K562 (cell line): ENCODE measurements around the gene GNB5. TPM values are rescaled to one million over a fixed set of nuclear protein-coding genes. Genes with fewer than 3 reads are reported as not detected.

Experiments
- ATAC-seq: fragments of 200-7000 bp; cut with Tn5 transposase; 3 replicates; pipeline ENCODE4 v1.9.1; 2020; ENCODE audit warnings: moderate library complexity
- BruUV-seq: library from RNA; stranded (reverse); fragments of 400-500 nt; replicated peaks from 2 replicates; lab custom pipeline; 2021; lab: Mats Ljungman, UMichigan
- CTCF ChIA-PET: fragments of 300-600 bp; formaldehyde crosslinking; extraction: SDS; loops from one replicate; lab custom pipeline; 2021; ENCODE audit warnings: low intra/inter-chr PET ratio; lab: Yijun Ruan, JAX
- POLR2A ChIA-PET: fragments of 300-600, 350-650 bp; sonication (Branson Sonifier 250); formaldehyde crosslinking; extraction: SDS; loops from one replicate; lab custom pipeline; 2021; ENCODE audit warnings: antibody characterized with exemption, inconsistent platforms; lab: Yijun Ruan, JAX
- DNase-seq, 4 experiments: peaks; one replicate each; pipeline versions ENCODE4 v3.0.0 to v3.0.0-alpha.2; 2011 to 2018; ENCODE audit warnings: low spot score in 3 of 4, mixed read lengths in 3 of 4; ENCODE audit errors: extremely low read depth in 1 of 4
- FAIRE-seq: peaks from 2 replicates; lab custom pipeline; 2011; peaks lifted over from hg19 to GRCh38; lab: Jason Lieb, UNC
- H2AFZ ChIP-seq: 2 replicates; pipeline ENCODE4 v1.6.0; 2011; ENCODE audit warnings: low read depth, low read length, control low read depth, inconsistent platforms
- H3K27ac ChIP-seq: fragments of 200-600 bp; 3 replicates; pipeline ENCODE4 v1.8.0; 2011; ENCODE audit warnings: low read depth, mild to moderate bottlenecking, control low read depth, inconsistent platforms, low read length, moderate library complexity, mixed read lengths; ENCODE audit errors: extremely low read depth
- H3K27me3 ChIP-seq, 2 experiments: fragments of 300-600 bp in 1 of 2; 2 replicates in 1 of 2; 3 replicates in 1 of 2; pipeline versions ENCODE4 v1.6.0 to v1.8.0; 2011; ENCODE audit warnings: inconsistent platforms in 2 of 2, low read length in 2 of 2, mild to moderate bottlenecking in 1 of 2, mixed read lengths in 1 of 2, moderate library complexity in 1 of 2; ENCODE audit not compliant: control insufficient read depth in 2 of 2, insufficient read depth in 2 of 2
- H3K36me3 ChIP-seq: fragments of 300-600 bp; 3 replicates; pipeline ENCODE4 v1.8.0; 2011; ENCODE audit warnings: mild to moderate bottlenecking, low read length, inconsistent platforms; ENCODE audit not compliant: control insufficient read depth, insufficient read depth
- H3K4me1 ChIP-seq, 2 experiments: fragments of 200-600 bp in 1 of 2; replicated peaks in 1 of 2; 2 replicates in 1 of 2; 3 replicates in 1 of 2; pipeline versions ENCODE4 v1.5.1 to v1.8.0; 2011; ENCODE audit warnings: inconsistent platforms in 2 of 2, low read length in 2 of 2, mild to moderate bottlenecking in 1 of 2, mixed read lengths in 1 of 2, moderate library complexity in 1 of 2; ENCODE audit not compliant: control insufficient read depth in 2 of 2, insufficient read depth in 2 of 2
- H3K4me2 ChIP-seq: 2 replicates; pipeline ENCODE4 v1.6.1; 2011; ENCODE audit warnings: low read length, control low read depth, inconsistent platforms, mixed read lengths; ENCODE audit not compliant: insufficient read depth
- H3K4me3 ChIP-seq: fragments of 200-600 bp; sonication (generic), shearing (Covaris generic); 2 replicates; pipeline ENCODE4 v1.5.1; 2016; ENCODE audit warnings: control low read depth, inconsistent platforms
- H3K79me2 ChIP-seq: fragments of 200-600 bp; 3 replicates; pipeline ENCODE4 v1.8.0; 2011; ENCODE audit warnings: low read length, inconsistent platforms; ENCODE audit not compliant: control insufficient read depth, insufficient read depth
- H3K9ac ChIP-seq, 2 experiments: 2 replicates each; pipeline versions ENCODE4 v1.6.0 to v1.6.1; 2011; ENCODE audit warnings: low read depth in 2 of 2, low read length in 2 of 2, control low read depth in 1 of 2, inconsistent platforms in 1 of 2, mild to moderate bottlenecking in 1 of 2, mixed read lengths in 1 of 2; ENCODE audit not compliant: insufficient read depth in 1 of 2
- H3K9me1 ChIP-seq: one replicate; pipeline ENCODE4 v1.6.0; 2011; ENCODE audit warnings: inconsistent platforms, mild to moderate bottlenecking, low read length, moderate library complexity; ENCODE audit not compliant: control insufficient read depth, insufficient read depth
- H3K9me3 ChIP-seq: replicated peaks from 2 replicates; pipeline ENCODE4 v1.5.1; 2011; ENCODE audit warnings: low read depth, low read length, inconsistent platforms; ENCODE audit not compliant: control insufficient read depth, insufficient read depth
- H4K20me1 ChIP-seq: replicated peaks from 2 replicates; pipeline ENCODE4 v1.6.1; 2011; ENCODE audit warnings: low read length, inconsistent platforms, mixed read lengths; ENCODE audit not compliant: control insufficient read depth, insufficient read depth
- CREBBP ChIP-seq: IDR thresholded peaks from one replicate; pipeline ENCODE4 v1.6.1; 2012; ENCODE audit warnings: low read depth, mild to moderate bottlenecking, control low read depth, inconsistent platforms, low read length
- HDAC1 ChIP-seq, 2 experiments: fragments of 450-650 bp; IDR thresholded peaks; 2 replicates each; pipeline ENCODE4 v1.6.1; 2016 to 2017; ENCODE audit warnings: inconsistent platforms in 1 of 2, mild to moderate bottlenecking in 1 of 2, moderate library complexity in 1 of 2
- HEY1 ChIP-seq: fragments of 250-450 bp; sonication (Bioruptor Pico); IDR thresholded peaks from 2 replicates; pipeline ENCODE4 v1.5.0; 2020; ENCODE audit warnings: mild to moderate bottlenecking, moderate library complexity, borderline replicate concordance
- IRF2 ChIP-seq: sonication (generic); formaldehyde crosslinking; IDR thresholded peaks from 2 replicates; pipeline ENCODE4 v1.8.1; 2022; ENCODE audit warnings: mild to moderate bottlenecking, missing genetic modification reagents
- MXD1 ChIP-seq: fragments of 250-450 bp; sonication (Bioruptor Pico); IDR thresholded peaks from 2 replicates; pipeline ENCODE4 v1.8.0; 2021; ENCODE audit warnings: borderline replicate concordance, mild to moderate bottlenecking, moderate library complexity; ENCODE audit not compliant: poor library complexity, severe bottlenecking
- RUNX1 ChIP-seq: sonication (generic); IDR thresholded peaks from 2 replicates; pipeline ENCODE4 v1.6.1; 2016; ENCODE audit warnings: antibody characterized with exemption, low read depth
- THRAP3 ChIP-seq: fragments of 450-650 bp; IDR thresholded peaks from 2 replicates; pipeline ENCODE4 v1.6.1; 2016; ENCODE audit warnings: mild to moderate bottlenecking, inconsistent platforms, borderline replicate concordance
- ZC3H4 ChIP-seq: sonication (generic); formaldehyde crosslinking; IDR thresholded peaks from 2 replicates; pipeline ENCODE4 v1.9.0; 2021; ENCODE audit warnings: missing genetic modification reagents, borderline replicate concordance
- ZNF124 ChIP-seq: sonication (generic); formaldehyde crosslinking; IDR thresholded peaks from 2 replicates; pipeline ENCODE4 v1.8.1; 2022; ENCODE audit warnings: missing genetic modification reagents
- ZNF263 ChIP-seq: sonication (generic); formaldehyde crosslinking; IDR thresholded peaks from 2 replicates; pipeline ENCODE4 v1.8.0; 2022; ENCODE audit warnings: mild to moderate bottlenecking, missing genetic modification reagents, borderline replicate concordance
- ZNF277 ChIP-seq: fragments of 250-450 bp; sonication (Bioruptor Pico); IDR thresholded peaks from 2 replicates; pipeline ENCODE4 v1.8.0; 2022; ENCODE audit warnings: inconsistent platforms, mild to moderate bottlenecking, moderate library complexity, borderline replicate concordance
- ZNF347 ChIP-seq: fragments of 450-650 bp; formaldehyde crosslinking; IDR thresholded peaks from 2 replicates; pipeline ENCODE4 v1.4.0; 2020; ENCODE audit warnings: low read depth, mild to moderate bottlenecking, moderate library complexity
- ZNF436 ChIP-seq: fragments of 250-450, 450-650 bp; sonication (Bioruptor Pico); formaldehyde crosslinking; IDR thresholded peaks from 2 replicates; pipeline ENCODE4 v1.7.0; 2020; ENCODE audit warnings: mild to moderate bottlenecking
- ZNF707 ChIP-seq: fragments of 250-450 bp; sonication (Bioruptor Pico); conservative IDR thresholded peaks from 2 replicates; pipeline ENCODE4 v1.8.0; 2022; ENCODE audit warnings: inconsistent platforms, mild to moderate bottlenecking, moderate library complexity
- WGBS: fragments of 100-300 bp; shearing (Covaris generic); methylation state at CpG from one replicate; pipeline ENCODE4 v1.1.6; 2016; ENCODE audit warnings: low coverage, mixed read lengths; ENCODE audit not compliant: insufficient coverage; ENCODE audit errors: missing lambda C conversion rate; 5-methylcytosine and 5-hydroxymethylcytosine counted together
- in situ Hi-C: fragments of 300-500 bp; cut with MboI; formaldehyde crosslinking; loops from 4 replicates; pipeline ENCODE4 v1.15.0; 2018; ENCODE audit warnings: inconsistent platforms, mixed read lengths
- intact Hi-C: fragments of 100-400 bp; cut with micrococcal nuclease; formaldehyde crosslinking; loops from 2 replicates; pipeline ENCODE4 v1.14.2; 2022
- polyA plus RNA-seq, 8 experiments: library from polyadenylated mRNA; depleted of rRNA in 4 of 8; stranded (reverse) in 5 of 8; unstranded in 3 of 8; fragments of >200 nt; fragmentation: Nextera tagmentation in 2 of 8; fragmentation: Illumina TruSeq in 1 of 8; extraction: Ambion mirVana in 2 of 8; extraction: Trizol in 1 of 8; gene quantifications; 2 replicates each; pipeline versions ENCODE4 v1.2.1 to v1.2.3, GENCODE V29; 2011 to 2014; ENCODE audit warnings: inconsistent platforms in 1 of 8, missing spikeins in 1 of 8
- total RNA-seq, 7 experiments: library from RNA; depleted of rRNA in 6 of 7; stranded (reverse); fragments of >200 nt in 6 of 7; fragmentation: Illumina TruSeq in 2 of 7; extraction: Trizol in 2 of 7; gene quantifications; 2 replicates each; pipeline versions ENCODE4 v1.2.1 to v1.2.3, GENCODE V29; 2011 to 2021; ENCODE audit warnings: low replicate concordance in 1 of 7
- TF ChIP-seq, protein P1 (sequence below), 3 experiments: IDR thresholded peaks in 2 of 3; conservative IDR thresholded peaks in 1 of 3; 2 replicates each; pipeline ENCODE4 v1.5.1; 2011 to 2012; ENCODE audit warnings: low read length in 3 of 3, mild to moderate bottlenecking in 3 of 3, control low read depth in 2 of 3, improper control_type of control experiment in 1 of 3, inconsistent platforms in 1 of 3, low read depth in 1 of 3, mixed read lengths in 1 of 3, moderate library complexity in 1 of 3; ENCODE audit not compliant: insufficient read depth in 2 of 3
- TF ChIP-seq, protein P2 (sequence below): sonication (generic); formaldehyde crosslinking; IDR thresholded peaks from 2 replicates; pipeline ENCODE4 v1.8.1; 2022; ENCODE audit warnings: missing genetic modification reagents

Gene GNB5
- total and polyA plus RNA-seq, 9 of the 15 experiments (the other 6 are each of a cell fraction or from before 2014, with no cell fraction given), result 0.11 to 2.1 (median 0.77) TPM

DNA sequence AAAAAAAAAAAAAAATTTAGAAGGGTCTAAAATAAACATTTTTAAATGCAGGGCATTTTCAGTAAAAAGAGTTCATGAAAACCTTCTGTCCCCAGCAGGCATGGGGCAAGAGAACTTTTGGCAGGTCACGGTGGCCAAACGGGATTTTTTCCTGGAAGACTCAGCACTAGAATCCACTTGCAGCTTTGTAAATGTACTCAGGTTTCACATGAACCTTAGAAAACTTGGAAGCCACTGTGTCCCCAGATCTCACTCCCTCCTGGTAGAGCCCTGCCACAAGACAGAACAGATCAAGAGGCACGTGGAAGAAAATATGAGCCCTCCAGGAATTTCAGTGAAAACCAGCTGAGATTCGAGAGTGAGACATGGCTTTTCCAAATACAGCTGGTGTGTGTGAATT, 2.1 kb upstream of the GNB5 start:
- DNase-seq, result no peak
- TF ChIP-seq ZNF347 (CRISPR knock-in tag), result no peak
- TF ChIP-seq ZNF263 (CRISPR knock-in tag), result no peak
- no peak for TF ChIP-seq ZC3H4 (CRISPR knock-in tag)
- TF ChIP-seq, protein P1, sequence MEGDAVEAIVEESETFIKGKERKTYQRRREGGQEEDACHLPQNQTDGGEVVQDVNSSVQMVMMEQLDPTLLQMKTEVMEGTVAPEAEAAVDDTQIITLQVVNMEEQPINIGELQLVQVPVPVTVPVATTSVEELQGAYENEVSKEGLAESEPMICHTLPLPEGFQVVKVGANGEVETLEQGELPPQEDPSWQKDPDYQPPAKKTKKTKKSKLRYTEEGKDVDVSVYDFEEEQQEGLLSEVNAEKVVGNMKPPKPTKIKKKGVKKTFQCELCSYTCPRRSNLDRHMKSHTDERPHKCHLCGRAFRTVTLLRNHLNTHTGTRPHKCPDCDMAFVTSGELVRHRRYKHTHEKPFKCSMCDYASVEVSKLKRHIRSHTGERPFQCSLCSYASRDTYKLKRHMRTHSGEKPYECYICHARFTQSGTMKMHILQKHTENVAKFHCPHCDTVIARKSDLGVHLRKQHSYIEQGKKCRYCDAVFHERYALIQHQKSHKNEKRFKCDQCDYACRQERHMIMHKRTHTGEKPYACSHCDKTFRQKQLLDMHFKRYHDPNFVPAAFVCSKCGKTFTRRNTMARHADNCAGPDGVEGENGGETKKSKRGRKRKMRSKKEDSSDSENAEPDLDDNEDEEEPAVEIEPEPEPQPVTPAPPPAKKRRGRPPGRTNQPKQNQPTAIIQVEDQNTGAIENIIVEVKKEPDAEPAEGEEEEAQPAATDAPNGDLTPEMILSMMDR (IDR thresholded peaks at IDR 0.05 in 2 of 3, conservative IDR thresholded peaks at IDR 0.05 in 1 of 3; ENCODE audit: insufficient read depth in 2 of 3, low read depth in 1 of 3, low read length in 3 of 3), result no peak
- no peak for TF ChIP-seq MXD1 (CRISPR knock-in tag)
- TF ChIP-seq CREBBP, result no peak
- no peak for TF ChIP-seq HDAC1 (IDR thresholded peaks at IDR 0.05)
- no peak for TF ChIP-seq ZNF277
- TF ChIP-seq ZNF124 (CRISPR knock-in tag), result no peak
- no peak for TF ChIP-seq RUNX1
- TF ChIP-seq, protein P2, sequence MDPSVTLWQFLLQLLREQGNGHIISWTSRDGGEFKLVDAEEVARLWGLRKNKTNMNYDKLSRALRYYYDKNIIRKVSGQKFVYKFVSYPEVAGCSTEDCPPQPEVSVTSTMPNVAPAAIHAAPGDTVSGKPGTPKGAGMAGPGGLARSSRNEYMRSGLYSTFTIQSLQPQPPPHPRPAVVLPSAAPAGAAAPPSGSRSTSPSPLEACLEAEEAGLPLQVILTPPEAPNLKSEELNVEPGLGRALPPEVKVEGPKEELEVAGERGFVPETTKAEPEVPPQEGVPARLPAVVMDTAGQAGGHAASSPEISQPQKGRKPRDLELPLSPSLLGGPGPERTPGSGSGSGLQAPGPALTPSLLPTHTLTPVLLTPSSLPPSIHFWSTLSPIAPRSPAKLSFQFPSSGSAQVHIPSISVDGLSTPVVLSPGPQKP (CRISPR knock-in tag), result no peak
- TF ChIP-seq HEY1 (CRISPR knock-in tag), result no peak
- TF ChIP-seq ZNF707, result no peak
- no peak for TF ChIP-seq IRF2
- no peak for TF ChIP-seq THRAP3
- TF ChIP-seq ZNF436 (CRISPR knock-in tag), result no peak
- TF ChIP-seq, all 486 proteins: peak for 0
- Histone ChIP-seq H3K4me2 (no peak overlapping the region), H2AFZ (no peak overlapping the region), H3K79me2 (no peaks in the 10 kb centered on the region), H3K9ac (no peak overlapping the region), H3K4me1 (no peaks in the 10 kb centered on the region; a peak in 1 of 5 replicates), H3K36me3 (no peaks in the 10 kb centered on the region), H3K4me3 (no peak overlapping the region), H3K9me1 (no peaks in the 10 kb centered on the region), H3K27me3 (peaks cover 26 to 35% of the 10 kb centered on the region in 2 experiments), H3K9me3 (no peaks in the 10 kb centered on the region), H3K27ac (no peak overlapping the region), H4K20me1 (no peaks in the 10 kb centered on the region)
- FAIRE-seq (no peak), ATAC-seq (no peak)
- 2% methylated on average over 4 of the region's 4 CpGs for WGBS
- intact Hi-C loops, result no loop called here
- in situ Hi-C loops, result no loop called here
- ChIA-PET POLR2A (interaction anchor here (1.1 to 2.1 kb wide), 3 partner anchors 10 to 22 kb away, joined by 3 to 10 read pairs (median 3); no protein-coding TSS in a partner anchor), CTCF (interaction anchor here (0.6 kb wide), 1 partner anchor 682 kb away, joined by 3 read pairs; no protein-coding TSS in a partner anchor)
- no TSS peak for BruUV-seq
